GM19328 (cell line): ENCODE results near the gene CD81.

Experiments used
- ATAC-seq: cut with Tn5 transposase; IDR thresholded peaks from one replicate; pipeline ENCODE4 v1.9.1; 2021; ENCODE audit warnings: mild to moderate bottlenecking, moderate library complexity; ENCODE audit not compliant: unreplicated experiment

CD81 gene

DNA sequence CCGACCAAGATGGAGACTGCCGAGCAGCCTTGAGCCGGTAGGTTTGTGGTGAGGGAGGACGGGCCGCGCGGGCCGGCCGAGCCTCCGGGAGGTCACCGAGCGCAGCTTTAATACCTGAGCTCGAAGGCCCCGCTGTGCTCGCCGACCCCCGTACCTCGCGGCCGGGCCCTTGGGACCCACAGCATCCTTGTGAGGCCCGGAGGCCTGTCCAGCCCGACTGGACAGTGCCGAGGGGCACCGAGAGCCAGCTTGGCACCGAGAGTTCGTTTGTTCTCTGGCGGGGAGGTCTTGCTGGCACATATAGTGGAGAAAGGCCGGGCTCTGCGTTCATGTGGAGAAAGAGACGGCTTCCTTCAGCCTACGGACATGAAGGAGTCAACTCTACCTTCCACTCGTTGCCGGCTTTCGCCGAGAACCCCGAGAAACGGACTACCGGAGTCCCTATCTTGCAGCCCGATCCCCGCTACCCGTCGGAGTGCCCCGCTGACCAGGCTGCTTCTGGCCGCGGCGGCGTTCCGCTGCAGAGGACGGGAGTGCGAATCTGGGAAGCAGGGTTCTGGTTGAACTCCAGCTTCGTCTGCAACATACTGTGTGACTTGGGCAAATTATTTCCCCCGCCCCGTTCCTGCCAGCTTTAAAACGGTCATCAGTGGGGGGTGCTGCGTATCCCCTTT, 23.8 kb downstream of the CD81 start:
- ATAC-seq = no peak

DNA sequence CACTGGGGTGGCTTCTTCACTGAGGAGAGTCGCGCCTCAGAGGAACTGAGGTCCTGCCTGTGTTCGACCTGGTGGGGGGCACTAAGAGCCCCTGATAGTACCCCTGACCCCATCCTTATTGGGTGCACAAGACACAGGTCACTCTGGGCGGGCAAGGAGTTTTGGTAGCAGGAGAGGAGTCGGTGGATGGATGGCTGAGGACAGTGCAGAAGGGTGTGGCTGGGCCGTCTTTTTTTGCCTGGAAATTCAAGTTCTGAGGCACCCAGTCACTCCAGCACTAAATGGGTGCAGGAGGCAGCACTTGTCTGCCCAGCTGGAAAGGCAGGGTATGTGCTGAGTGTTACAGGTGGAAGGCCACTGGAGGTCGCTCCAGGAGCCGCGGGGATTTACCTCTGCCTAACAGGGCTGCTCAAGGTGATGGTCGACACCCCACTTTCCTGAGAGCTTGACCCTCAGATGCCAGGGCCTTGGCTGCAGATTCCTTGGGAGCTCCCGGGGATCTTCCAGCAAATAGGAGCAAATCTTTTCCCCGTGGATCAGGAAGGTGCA, 24.4 kb downstream of the CD81 start:
- ATAC-seq = no peak

DNA sequence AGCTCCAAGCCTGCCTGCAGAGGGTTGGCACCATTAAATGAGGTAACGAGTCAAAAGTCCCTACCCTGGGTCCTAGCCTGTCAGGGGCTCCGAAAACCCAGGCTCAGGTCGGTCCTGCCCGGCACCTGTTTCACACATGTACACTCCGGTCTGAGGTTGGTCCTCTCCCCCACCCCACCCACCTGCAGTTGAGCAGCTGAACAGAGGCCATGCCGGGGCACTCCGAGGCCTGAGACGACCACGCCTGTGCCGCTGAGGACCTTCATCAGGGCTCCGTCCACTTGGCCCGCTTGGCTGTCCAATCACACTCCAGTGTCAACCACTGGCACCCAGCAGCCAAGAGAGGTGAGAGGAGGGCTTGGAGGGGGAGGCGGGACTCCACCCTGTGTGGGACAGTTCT, 25.0 kb downstream of the CD81 start:
- ATAC-seq = no peak

DNA sequence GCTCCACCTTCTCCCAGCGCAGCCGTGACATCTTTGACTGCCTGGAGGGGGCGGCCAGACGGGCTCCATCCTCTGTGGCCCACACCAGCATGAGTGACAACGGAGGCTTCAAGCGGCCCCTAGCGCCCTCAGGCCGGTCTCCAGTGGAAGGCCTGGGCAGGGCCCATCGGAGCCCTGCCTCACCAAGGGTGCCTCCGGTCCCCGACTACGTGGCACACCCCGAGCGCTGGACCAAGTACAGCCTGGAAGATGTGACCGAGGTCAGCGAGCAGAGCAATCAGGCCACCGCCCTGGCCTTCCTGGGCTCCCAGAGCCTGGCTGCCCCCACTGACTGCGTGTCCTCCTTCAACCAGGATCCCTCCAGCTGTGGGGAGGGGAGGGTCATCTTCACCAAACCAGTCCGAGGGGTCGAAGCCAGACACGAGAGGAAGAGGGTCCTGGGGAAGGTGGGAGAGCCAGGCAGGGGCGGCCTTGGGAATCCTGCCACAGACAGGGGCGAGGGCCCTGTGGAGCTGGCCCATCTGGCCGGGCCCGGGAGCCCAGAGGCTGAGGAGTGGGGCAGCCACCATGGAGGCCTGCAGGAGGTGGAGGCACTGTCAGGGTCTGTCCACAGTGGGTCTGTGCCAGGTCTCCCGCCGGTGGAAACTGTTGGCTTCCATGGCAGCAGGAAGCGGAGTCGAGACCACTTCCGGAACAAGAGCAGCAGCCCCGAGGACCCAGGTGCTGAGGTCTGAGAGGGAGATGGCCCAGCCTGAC, 26.0 kb downstream of the CD81 start:
- ATAC-seq = no peak

DNA sequence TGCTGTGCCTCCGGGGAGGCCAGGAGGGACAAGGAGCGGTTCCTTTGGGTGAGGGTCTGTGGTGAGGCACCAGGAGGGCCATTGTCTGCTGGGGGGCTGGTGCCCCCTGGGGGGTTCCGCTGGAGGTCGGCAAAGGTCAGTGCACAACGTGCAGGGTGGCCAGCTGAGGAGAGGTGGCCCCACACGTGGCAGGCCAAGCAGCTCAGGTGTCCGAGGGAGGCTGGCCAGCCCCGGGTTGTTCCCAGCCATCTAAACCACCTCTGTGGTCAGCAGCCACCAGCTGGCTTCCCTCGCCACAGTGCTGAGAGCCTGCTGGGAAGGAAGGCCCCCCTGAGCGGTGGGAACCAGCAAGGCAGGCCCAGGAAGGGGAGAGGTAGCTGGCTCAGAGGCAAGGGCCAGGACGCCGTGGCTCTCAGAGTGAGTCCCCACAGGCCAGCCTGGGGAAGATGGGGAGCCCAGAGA, 27.7 kb downstream of the CD81 start:
- no peak for ATAC-seq

DNA sequence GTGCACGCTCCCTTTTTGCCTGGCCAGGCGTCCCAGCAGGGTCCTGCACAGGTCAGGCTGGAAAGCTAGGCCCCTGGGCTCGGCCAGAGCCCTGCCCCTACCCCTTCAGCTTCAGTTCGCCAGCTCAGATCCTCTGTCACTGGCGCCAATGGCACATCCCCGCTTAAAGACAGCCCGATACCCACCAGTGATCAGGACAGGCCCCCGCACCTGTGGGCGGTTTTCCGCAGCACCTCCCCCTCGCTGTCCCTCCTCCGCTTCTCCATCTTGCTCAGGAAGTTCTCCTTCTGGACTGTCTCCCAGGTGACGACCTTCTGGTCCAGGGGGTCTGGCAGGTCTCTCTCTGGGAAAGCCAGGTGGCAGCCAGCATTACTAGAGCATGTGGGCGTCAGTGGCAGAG, 29.3 kb downstream of the CD81 start:
- no peak for ATAC-seq

DNA sequence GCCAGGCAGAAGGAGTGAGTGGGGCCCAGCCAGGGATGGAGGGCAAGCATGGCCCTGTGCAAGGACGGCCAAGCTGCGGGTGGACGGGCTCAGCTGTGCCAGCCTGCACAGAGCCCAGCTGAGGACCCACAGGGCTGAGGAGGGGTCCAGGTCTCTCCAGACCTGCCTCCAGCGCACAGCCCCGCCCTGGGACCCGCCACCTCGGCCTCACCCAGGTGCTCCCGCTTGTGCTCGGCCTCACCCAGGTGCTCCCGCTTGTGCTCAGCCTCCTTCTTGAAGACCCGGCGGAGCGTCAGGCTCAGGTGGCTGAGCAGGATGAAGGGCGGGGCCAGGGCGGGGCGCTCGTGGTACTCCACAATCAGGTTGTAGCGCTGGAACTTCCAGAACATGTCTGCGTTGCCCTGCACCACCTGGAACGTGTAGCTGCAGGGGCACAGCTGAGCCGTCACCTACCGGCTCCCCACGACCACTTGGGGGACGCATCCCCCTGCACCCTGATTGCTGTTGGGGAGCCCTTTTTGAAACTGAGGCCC, 29.8 kb downstream of the CD81 start:
- no peak for ATAC-seq

DNA sequence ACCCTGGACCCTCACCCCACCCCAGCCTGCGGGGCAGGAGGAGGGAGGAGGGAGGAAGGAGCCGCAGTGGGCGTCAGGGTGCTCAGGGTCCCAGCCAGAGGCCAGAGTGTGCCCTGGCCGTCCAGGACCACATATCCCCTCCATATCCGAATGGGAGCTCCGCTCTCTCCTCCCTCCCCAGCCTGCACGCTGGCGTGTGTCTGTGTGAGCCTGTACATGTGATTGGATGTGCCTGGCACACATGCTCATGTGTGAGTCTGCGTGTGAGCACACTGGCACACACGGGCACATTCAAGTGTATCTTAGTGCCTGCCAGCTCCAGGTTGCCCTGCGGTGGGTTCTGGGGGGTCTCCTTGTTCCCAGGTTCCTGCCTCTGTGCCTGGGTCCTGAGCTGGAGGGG, 31.6 kb downstream of the CD81 start:
- no peak for ATAC-seq

DNA sequence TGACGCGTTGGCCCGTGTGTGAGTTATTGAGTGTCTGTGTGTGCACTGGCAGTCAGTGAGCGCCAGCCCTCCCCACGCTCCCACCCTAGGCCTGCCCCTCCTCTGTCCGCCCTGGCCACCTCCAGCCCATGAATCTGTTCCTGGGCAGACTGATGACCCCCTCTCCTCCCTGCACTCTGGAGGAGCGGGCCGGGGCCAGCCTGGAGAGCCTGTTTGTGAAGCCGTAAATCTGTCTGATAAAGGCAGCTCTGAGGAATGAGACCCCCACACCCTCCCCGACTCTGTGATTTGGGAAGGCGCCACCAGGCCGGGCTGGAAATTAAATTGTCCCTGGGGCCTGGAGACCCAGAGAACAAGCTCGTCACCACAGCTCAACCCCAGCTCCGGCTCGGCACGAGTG, 32.0 kb downstream of the CD81 start:
- ATAC-seq = no peak

DNA sequence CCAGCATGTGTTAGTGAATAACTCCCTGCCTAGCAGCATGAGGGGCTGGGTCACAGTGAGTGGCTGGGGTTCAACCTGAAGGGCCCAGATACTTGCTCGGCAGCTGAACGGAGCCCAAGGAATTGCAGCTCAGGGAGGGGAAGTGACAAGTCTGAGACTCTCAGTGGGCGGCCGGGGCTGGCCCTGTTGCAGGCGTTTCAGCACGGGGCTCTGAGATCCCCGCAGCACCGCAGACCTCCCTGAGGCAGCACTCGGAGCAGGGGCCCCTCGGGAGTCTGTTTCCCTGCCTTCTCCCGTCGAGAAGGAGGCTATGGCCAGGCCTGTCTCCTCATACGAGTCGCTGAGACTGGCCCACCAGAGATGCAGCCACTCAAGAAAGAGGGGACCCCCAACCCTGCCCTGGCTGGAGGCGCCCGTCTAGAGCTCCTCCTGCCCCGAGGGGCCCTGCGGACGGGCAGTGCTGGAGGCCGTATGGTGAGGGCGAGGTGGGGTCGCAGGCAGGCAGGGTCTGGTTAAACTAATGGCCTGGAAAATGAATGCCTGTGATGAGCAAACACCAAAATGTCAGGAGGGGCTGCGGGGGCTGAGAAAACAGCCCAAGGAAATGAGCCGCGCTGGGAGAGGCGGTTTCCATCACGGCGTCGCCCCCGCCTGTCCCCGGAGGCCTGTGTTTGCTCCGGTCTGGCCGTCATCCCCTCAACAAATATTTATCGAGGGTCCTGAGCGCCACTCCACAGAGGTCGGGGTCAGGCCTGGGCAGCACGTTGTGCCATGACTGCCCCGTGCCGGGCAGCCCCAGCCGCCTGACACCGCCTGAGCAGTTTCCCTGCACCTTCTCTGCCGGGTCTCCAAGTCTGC, 32.7 kb downstream of the CD81 start:
- ATAC-seq = no peak

DNA sequence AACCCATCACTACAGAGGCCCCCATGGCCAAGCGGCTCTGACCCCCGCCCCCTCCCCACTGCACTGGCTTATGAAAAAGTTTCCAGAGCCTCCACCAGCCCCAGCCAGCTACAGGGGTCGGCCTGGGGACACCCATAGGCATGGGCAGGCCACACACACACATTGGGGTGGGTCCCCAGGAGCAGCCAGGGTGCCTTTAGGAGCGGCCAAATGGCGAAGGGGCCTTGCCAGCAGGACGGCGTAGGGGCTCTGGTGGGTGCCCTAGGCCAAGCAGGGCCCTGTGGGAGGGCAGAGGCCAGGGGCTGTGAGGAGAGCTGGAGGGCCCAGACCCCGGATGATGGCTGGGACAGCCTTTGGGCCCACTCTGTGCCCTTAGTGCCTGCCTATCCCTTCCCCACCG, 33.5 kb downstream of the CD81 start:
- ATAC-seq = no peak

DNA sequence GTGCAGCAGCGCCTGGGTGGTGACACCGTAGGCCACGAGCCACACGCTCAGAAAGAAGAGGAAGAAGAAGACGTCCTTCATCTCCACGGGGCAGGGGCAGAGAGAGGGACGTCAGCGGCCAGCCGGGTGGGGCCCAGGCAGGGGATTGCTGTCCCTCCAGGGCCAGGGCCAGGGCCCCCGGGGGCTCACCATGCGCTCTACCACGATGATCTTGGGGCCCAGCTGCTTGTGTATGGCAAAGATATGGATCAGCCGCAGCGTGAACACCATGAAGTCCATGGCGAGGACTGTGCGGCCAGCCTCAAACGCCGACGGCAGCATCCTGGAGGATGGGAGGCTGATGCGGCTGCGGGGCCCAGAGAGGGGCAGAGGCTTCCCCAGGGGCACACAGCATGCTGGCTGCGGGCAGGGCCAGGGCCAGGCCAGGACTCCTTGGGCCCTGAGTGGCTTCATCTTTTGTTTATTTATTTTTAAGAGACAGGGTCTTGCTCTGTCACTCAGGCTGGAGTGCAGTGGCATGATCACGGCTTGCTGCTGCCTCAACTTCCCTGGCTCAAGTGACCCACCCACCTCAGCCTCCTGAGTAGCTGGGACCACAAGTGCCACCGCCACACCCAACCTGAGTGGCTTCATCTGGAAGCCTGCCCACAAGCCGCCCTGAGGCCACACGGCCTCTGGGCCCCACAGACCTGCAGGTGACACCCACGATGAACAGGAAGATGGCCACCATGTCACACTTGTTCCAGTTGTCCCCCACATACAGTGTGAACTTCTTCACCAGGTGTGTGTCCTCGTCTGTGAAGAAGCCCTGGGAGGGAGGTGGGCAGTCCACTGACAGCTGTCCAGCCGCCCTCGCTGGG, 34.6 kb downstream of the CD81 start:
- no peak for ATAC-seq

DNA sequence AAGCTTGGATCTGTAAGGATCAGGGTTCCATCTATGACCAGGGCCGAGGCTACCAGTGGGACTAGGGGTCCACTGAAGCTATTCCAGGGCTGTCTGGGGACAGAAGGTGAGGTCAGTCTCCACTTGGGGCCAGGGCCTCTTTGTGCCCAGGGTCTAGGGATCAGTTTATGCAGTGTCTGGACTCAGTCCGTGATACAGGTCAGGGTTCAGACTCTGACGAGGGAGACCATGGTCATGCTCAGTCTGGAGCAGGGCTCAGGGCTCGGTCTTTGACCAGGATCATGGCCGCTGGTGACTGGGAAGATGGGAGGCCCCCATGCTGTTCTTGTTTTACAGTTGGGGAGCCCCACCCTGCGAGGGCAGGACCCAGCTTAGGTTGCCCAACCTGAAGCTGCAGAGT, 35.2 kb downstream of the CD81 start:
- ATAC-seq = no peak

DNA sequence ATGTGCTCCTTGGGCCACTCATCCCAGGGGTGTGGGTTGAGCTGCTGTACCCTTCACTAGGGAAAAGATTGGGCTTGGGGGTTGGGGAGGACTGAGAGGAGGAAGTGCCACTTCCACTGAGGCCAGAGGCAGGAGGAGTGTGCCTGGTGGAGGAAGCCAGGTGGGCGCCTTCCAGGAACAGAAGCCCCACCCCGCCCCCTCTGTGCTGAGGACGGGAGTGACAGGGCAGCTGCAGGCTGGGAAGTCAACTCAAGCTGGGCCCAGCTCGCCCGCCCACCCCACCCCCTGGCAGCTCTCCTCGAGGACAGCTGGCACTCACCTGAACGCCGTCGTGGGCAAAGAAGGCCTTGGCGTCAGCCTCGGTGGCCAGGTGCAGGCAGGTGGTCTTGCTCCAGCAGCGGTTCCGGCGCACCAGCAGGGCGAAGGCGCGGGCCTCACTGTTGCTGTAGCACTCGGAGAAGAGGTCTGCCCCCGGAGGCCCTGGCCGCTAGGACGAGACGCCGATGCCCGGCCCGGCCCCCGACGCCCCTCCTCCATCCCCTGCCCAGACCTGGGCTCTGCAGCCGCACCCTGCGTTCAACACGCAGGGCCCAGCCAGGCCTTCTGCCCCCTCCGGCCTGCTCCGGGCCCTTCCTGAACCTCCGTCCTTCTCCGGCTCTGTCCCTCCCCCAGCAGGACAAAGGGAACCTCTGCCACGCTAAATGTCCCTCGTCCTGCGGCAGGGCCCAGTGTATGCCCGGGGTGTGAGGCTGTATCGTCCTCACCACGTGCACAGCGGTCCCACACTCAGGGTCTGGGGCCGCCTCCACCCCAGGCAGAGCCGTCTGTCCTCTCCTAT, 36.9 kb downstream of the CD81 start:
- no peak for ATAC-seq

DNA sequence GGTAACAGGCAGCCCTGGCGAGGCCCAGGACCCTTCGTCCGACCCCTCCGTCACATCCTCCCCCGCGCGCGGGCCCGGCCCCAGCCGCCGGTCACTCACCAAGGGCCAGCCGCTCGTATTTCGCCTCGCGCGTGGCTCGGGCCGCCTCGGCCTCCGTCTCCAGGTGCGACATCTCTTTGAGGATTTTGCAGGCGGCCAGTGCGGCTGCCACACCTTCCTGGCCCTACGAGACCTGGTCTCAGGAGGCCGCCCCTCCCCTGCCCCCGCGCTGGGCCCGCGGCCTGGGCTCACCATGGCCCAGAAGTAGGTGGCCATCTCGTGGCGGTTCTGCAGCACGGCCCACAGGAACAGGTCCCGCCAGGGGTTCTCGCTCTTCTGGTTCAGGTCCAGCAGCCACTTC, 37.5 kb downstream of the CD81 start:
- no peak for ATAC-seq

DNA sequence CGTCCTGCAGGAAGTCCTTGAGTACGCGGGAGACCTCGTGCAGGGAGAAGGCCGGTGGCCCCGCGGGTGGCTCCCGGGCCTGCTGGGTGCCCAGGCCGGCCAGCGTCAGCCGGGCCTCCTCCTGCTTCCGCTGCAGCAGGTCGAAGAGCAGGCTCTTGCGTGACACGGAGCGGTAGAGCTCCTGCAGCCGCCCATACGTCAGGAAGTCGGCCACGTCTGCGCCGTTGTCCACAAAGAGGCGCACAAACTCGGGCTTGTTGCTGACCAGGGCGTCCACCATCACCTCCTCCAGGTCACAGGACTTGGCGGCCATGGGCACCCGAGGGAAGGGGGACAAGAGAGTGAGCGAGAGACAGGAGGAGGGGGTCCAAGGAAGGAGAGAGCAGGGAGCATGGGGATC, 38.1 kb downstream of the CD81 start:
- ATAC-seq = no peak

DNA sequence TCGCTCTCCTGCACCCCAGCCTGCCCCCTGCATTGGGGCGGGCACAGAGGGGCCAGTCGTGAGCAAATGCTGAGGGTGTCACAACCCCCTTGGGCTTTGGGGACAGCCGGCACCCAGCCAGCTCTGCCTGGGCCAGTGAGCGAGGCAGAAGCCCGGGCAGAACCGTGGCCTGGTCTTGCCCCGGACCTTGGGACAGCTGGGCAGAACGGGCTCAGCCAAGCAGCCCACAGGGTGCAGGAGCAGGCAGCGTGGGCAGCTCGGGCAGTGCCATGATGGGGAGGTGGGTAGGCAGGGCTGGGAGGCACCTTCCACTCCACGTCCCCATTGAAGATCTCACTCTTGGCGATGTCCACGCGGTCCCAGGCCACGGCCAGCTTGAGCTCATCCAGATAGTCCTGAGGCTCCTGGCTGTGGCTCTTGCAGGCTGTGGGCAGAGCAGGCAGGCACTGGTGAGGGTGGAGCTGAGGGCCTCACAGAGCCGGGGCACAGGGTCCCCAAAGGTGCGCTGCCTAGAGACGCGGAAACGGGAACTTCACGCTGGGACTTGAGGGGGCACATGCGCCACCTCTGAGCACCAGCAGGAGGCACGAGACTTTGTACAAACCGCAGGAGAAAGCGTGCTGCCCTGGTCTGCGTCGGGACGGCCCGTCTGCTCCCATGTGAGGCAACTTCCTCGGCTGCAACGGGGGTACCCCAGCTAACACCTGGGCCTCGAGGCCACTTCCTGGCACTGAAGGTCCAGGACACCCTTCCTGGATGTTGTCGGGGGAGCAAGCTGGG, 38.7 kb downstream of the CD81 start:
- no peak for ATAC-seq

DNA sequence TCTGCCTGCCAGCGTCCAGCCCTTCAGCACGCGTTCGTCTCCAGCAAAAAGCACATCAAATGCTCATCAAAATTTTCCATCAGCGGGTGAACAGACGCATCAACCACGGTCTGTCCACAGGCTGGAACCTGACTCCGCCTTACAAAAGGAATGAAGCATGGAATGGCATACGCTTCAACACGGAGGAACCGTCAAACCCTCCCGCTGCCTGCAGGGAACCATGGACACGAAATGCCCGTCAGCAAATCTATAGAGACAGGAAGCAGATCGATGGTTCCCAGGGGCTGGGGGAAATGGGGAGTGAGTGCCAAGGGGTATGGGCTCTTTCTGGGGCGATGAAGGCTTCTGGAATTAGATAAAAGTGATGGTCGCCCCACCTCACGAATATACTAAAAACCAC, 39.7 kb downstream of the CD81 start:
- ATAC-seq = no peak
